ENCODE measurements around the gene ZNHIT3.

The ZNHIT3 gene

DNA sequence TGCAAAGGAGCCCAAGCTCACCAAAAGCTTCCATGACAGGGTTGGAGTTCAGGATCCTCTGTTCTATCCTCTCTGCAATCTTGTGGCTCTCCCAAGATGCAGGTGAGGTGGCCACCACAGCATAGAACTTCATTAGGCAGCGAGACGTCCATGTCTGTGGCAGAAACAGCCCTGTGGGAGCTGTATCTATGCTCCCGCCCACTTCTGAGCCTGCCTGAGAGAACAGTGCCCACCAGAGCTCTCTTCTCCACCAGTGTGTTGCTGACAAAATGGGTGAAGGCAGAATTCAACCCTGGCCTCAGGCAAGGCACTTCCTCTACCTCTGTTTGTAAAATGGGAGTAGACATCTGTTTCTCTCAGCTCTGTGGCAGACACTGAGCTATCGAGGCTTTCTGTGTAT lies 29.4 kb downstream of the ZNHIT3 start:
- FAIRE-seq, result no peak

DNA sequence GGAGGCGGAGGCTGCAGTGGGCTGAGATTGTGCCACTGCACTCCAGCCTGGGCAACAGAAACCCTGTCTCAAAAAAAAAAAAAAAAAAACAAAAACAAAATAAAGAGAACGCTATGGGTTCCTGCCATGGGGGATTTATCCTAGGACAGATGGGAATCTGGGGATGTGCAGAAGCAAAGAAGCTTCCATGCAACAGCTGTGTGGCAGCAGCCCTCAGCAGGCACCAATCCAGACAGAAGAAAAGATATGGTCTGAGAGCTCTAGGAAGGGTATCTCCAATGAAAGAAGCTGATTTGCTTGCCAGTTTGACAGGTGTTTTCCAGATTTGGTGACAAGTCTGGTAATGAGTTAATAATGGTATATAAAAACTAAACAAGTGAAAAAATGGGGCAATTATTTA lies 36.6 kb downstream of the ZNHIT3 start:
- no peak for FAIRE-seq

GRCh38 chr17:36524428-36524876 lies 38.0 kb downstream of the ZNHIT3 start:
- no peak for FAIRE-seq

GRCh38 chr17:36525113-36525512 lies 38.6 kb downstream of the ZNHIT3 start:
- no peak for FAIRE-seq

DNA sequence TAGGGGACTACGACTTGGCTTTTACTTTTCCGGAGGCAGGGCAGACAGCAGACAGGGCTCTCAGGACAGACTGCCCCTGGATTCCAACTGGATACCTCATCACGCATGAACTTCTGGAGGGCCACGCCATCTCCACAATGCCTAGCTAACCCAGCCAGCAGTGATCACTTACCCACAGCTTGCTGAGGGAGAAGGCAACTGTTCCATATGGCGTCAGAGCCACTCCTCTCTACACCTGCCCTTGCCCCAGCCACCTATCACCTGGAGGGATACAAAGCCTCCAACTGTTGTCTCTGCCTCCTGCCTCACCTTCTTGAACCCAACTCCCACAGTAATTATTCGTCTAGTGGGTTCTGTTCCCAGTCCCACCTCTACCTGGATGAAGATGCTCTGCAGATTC lies 39.4 kb downstream of the ZNHIT3 start:
- FAIRE-seq, result no peak

DNA sequence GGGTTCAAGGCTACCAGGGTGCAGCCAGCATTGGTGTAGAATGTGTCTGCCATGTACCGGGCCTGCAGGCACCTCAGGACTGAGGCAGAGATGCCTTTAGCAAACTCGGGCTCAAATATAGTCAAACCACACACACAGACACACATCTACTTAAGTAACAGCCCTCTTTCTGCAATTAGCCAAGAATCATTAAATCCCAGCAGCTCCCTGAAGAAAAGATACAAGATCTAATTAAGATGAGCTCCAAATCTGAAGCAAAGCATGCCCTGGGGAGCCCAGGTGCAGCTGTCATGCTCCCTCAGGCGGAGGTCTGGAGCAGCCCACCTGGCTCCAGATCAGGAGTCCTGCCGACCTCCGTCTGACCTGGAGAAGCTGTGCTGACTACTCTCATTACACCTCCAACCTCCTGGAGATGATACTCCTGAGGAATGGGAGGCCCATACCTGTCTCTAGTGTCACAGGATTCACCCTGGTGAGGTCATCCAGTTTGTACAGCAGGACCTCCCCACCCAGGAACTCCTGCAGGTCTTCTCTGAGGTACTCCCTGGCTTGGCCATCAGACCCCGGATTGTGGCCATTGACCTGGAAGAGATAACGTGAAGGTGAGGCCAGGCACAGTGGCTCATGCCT lies 41.3 kb downstream of the ZNHIT3 start:
- no peak for FAIRE-seq

GRCh38 chr17:36529121-36529520 lies 42.6 kb downstream of the ZNHIT3 start:
- FAIRE-seq, result no peak

DNA sequence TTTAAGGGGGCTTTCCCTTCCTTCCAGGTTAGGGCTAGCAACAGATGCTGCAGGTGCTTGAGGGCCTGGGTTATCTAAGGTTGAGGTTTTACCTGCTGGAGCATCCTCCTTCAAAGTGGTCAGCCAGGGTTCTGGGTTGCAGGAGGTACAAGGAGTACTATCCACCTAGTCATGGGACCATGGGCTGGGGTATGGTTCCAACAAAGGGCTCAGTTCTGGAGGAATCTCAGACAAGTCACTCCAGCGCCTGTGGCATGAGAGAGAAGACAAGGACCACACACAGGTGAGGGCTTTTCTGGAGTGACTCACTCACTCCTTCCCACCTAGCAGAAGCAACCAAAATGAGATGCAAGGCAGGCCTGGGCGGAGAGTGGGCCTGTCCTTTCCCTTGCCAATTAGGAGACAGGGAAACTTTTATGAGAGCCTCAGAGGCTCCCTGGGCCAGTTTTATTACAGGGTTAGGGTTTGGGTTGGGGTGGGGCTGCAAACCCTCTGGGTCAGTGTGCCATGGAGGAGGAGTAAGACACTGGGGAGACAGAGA lies 46.0 kb downstream of the ZNHIT3 start:
- FAIRE-seq, result no peak

DNA sequence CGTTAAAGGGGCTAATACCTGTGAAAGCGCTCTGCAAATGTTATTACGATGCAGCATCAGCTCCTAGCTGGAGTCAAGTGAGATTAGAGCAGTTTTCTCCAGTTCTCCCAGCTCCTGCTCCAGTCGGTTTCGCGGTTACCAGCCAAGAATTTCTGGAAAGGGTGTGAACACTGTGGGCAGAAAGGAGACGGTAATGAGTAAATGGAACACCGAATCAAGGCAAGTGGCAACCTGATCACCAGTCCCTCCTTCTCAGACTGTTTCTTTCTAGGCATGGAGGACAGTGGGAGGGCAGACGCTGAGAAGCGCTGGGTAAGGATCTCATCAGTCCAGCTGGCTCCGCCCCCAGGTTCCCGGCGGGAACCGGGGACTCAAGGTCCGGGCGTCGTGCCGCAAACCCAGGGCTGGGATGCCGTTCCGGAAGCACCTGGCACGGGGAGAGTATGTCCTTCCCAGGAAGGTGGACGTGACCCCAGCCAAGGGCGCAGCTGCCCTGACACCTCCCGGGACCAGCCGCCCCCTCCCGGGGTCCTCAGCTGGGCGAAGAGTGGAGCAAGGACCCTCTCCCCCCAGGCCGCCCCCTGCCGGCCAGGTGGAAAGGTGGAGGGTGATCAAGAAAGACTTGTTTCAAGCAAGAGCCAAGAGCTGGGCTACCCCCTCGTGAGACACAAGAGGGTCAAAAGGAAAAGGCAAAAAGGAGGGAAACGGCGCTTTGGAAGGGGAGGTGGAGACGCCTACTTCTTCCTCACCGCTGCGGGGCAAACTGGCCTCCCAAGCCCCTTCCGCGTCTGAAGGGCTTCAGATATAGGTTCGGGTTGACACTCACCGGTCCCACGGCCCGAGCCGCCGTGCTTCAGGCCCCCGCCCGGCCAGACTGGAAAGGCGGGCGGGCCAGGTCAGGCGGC lies 47.7 kb downstream of the ZNHIT3 start:
- FAIRE-seq, result no peak

GRCh38 chr17:36534840-36535668 lies 48.6 kb downstream of the ZNHIT3 start, which contains the start of the genes MYO19 and PIGW:
Gene MYO19, minus strand, starts transcription at chr17:36534868. Its CDS starts 2,330 bp downstream, at chr17:36532538.
Gene PIGW, plus strand, starts transcription at chr17:36534987. Its CDS starts 2,115 bp downstream, at chr17:36537102.
- FAIRE-seq, result no peak

DNA sequence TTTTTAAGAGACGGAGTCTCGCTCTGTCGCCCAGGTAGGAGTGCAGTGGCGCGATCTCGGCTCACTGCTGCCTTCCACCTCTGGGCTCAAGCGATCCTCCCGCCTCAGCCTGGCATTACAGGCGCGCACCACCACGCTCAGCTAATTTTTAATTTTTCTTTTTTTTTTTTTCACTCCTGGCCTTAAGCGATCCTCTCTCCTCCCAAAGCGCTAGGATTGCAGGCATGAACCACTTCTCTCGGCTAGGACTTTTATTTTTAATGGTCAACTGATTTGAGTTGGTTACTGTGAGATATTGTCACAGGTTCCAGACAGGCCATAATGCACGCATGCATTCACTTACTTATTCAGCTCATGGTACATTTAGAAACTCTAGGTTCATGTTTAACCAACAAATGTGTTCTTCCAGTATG lies 49.2 kb downstream of the ZNHIT3 start:
- FAIRE-seq, result no peak

GRCh38 chr17:36540696-36541095 lies 54.2 kb downstream of the ZNHIT3 start:
- no peak for FAIRE-seq

DNA sequence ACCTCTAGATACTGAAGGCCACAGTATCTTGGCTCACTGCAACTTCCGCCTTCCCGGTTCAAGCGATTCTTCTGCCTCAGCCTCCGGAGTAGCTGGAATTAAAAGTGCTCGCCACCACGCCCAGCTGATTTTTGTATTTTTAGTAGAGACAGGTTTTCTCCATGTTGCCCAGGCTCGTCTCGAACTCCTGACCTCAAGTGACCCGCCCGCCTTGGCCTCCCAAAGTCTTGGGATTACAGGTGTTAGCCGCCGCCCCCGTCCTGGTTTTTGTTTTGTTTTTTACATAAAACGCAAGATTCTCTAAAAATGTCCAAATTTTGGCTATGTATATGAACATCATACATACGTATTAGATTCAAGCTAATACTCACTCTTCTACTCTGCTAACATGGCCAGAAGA lies 56.3 kb downstream of the ZNHIT3 start:
- FAIRE-seq, result no peak

DNA sequence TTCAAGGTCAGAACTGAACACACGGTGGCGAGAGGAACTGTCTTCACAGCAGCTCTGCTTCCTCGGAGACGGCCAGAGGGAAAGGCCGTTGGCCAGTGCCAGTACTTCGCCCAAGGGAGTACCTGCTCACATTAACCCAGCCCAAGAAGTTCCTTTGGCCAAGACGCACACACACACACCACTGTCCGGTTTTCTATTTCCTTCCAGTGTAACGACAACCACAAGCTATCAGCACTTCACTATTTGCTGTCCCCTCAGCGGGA lies 57.5 kb downstream of the ZNHIT3 start:
- no peak for FAIRE-seq

- no peak for FAIRE-seq
Observed at GRCh38 chr17:36544307-36545076, 58.0 kb downstream of the ZNHIT3 start, which contains the start of gene GGNBP2. Gene GGNBP2, plus strand, starts transcription at chr17:36544919. Its CDS starts 806 bp downstream, at chr17:36545725.

DNA sequence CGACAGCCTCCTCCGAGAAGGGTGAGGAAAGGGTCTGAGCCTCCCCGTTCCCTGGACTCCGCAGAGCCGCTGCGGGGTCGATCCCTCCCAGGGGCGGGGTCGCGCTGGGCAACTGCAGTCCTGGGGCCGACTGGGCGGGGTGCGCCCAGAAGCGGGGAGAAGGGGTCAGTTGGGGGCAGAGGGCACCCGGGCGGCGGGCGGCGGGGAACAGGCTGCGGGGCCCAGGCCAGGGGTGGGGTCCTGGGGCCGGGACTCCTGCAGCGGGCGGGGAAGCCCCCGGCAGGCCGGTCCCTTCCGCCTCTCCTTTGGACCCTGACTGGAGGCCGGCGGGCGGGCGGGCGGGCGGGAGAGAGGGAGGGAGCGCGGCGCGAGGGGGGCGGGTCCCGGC lies 58.6 kb downstream of the ZNHIT3 start:
- no peak for FAIRE-seq
